Neural cell (in vitro differentiated cells): ENCODE measurements around the gene IP6K1. TPM values are rescaled to one million over a fixed set of nuclear protein-coding genes. Genes with fewer than 3 reads are reported as not detected.

Experiments used
- H2AFZ ChIP-seq: fragments of 200-600, 300-800 bp; sonication (generic), shearing (Covaris generic); 2 replicates; pipeline ENCODE4 v1.6.0; 2014; ENCODE audit warnings: low read depth, mild to moderate bottlenecking, antibody characterized with exemption, low read length, moderate library complexity
- H3F3A ChIP-seq: fragments of 200-600 bp; shearing (Covaris generic); 2 replicates; pipeline ENCODE4 v1.6.1; 2016; ENCODE audit warnings: mild to moderate bottlenecking, moderate library complexity, mixed read lengths, antibody characterized with exemption, low read length; ENCODE audit not compliant: insufficient read depth, poor library complexity, severe bottlenecking
- H3K27ac ChIP-seq: fragments of 200-600, 300-800 bp; sonication (generic), shearing (Covaris generic); 2 replicates; pipeline ENCODE4 v1.5.1; 2014; ENCODE audit warnings: mild to moderate bottlenecking, low read length, moderate library complexity
- H3K27me3 ChIP-seq: fragments of 300-800, 200-600 bp; sonication (generic), shearing (Covaris generic); 2 replicates; pipeline ENCODE4 v1.6.0; 2014; ENCODE audit warnings: mild to moderate bottlenecking, low read depth, low read length, moderate library complexity; ENCODE audit not compliant: insufficient read depth
- H3K36me3 ChIP-seq: fragments of 300-800, 200-600 bp; sonication (generic), shearing (Covaris generic); 2 replicates; pipeline ENCODE4 v1.5.1; 2014; ENCODE audit warnings: mild to moderate bottlenecking, antibody characterized with exemption, low read length, moderate library complexity; ENCODE audit not compliant: insufficient read depth
- H3K4me2 ChIP-seq: fragments of 300-800, 200-600 bp; sonication (generic), shearing (Covaris generic); 2 replicates; pipeline ENCODE4 v1.6.0; 2014; ENCODE audit warnings: mild to moderate bottlenecking, low read length
- H3K4me3 ChIP-seq: fragments of 300-800, 200-600 bp; sonication (generic), shearing (Covaris generic); 2 replicates; pipeline ENCODE4 v1.5.1; 2014; ENCODE audit warnings: mild to moderate bottlenecking, low read length, moderate library complexity
- H3K79me2 ChIP-seq: fragments of 200-600 bp; shearing (Covaris generic); replicated peaks from 2 replicates; pipeline ENCODE4 v1.6.0; 2014; ENCODE audit warnings: mild to moderate bottlenecking, low read length, moderate library complexity; ENCODE audit not compliant: insufficient read depth
- H3K9ac ChIP-seq: fragments of 300-800, 200-600 bp; sonication (generic), shearing (Covaris generic); 2 replicates; pipeline ENCODE4 v1.6.1; 2016; ENCODE audit warnings: mild to moderate bottlenecking, low read length, mixed read lengths
- H3K9me2 ChIP-seq: fragments of 200-600 bp; shearing (Covaris generic); 2 replicates; pipeline ENCODE4 v1.6.1; 2016; ENCODE audit warnings: mild to moderate bottlenecking, low read length, mixed read lengths; ENCODE audit not compliant: insufficient read depth
- H3K9me3 ChIP-seq: fragments of 200-600, 300-800 bp; sonication (generic), shearing (Covaris generic); 2 replicates; pipeline ENCODE4 v1.6.1; 2016; ENCODE audit warnings: mild to moderate bottlenecking, mixed run types, low read length, moderate library complexity, mixed read lengths
- H4K20me1 ChIP-seq: fragments of 200-600 bp; shearing (Covaris generic); 2 replicates; pipeline ENCODE4 v1.6.1; 2016; ENCODE audit warnings: mild to moderate bottlenecking, mixed run types; ENCODE audit not compliant: insufficient read depth
- CTCF ChIP-seq: fragments of 450-650 bp; IDR thresholded peaks from 2 replicates; pipeline ENCODE4 v1.5.1; 2014; ENCODE audit warnings: antibody characterized with exemption, mild to moderate bottlenecking, moderate library complexity; ENCODE audit not compliant: poor library complexity, severe bottlenecking
- EP300 ChIP-seq: fragments of 450-650 bp; conservative IDR thresholded peaks from 2 replicates; pipeline ENCODE4 v1.6.1; 2014; ENCODE audit warnings: antibody characterized with exemption, mild to moderate bottlenecking, moderate library complexity; ENCODE audit not compliant: poor library complexity, severe bottlenecking
- EZH2 ChIP-seq: fragments of 200-600, 300-800 bp; shearing (Covaris generic), sonication (generic); IDR thresholded peaks from 2 replicates; pipeline ENCODE4 v1.6.1; 2014; ENCODE audit warnings: antibody characterized with exemption, low read length, borderline replicate concordance, mild to moderate bottlenecking; ENCODE audit not compliant: insufficient read depth, poor library complexity, severe bottlenecking
- MXI1 ChIP-seq: fragments of 450-650 bp; conservative IDR thresholded peaks from 2 replicates; pipeline ENCODE4 v1.6.1; 2014; ENCODE audit warnings: antibody characterized with exemption, mild to moderate bottlenecking; ENCODE audit not compliant: poor library complexity, severe bottlenecking
- POLR2AphosphoS5 ChIP-seq: IDR thresholded peaks from 2 replicates; pipeline ENCODE4 v1.6.1; 2012
- RAD21 ChIP-seq: fragments of 450-650 bp; conservative IDR thresholded peaks from 2 replicates; pipeline ENCODE4 v1.6.1; 2014; ENCODE audit warnings: antibody characterized with exemption, mild to moderate bottlenecking, moderate library complexity
- REST ChIP-seq: IDR thresholded peaks from 2 replicates; pipeline ENCODE4 v1.6.1; 2012; ENCODE audit warnings: borderline replicate concordance
- SMC3 ChIP-seq: fragments of 450-650 bp; conservative IDR thresholded peaks from 2 replicates; pipeline ENCODE4 v1.6.1; 2014; ENCODE audit warnings: antibody characterized with exemption, mild to moderate bottlenecking, moderate library complexity; ENCODE audit not compliant: poor library complexity
- polyA plus RNA-seq: library from polyadenylated mRNA; depleted of rRNA; stranded (reverse); fragments of >200 nt; gene quantifications from 2 replicates; pipeline ENCODE4 v1.2.3, GENCODE V29; 2014

IP6K1 gene
- polyA plus RNA-seq, 1 donor from 2014 or later, result 52.7 TPM

GRCh38 chr3:49703443-49703927 lies 82.9 kb downstream of the IP6K1 start:
- TF ChIP-seq CTCF (peak; percentile 83), SMC3 (peak; percentile 79), MXI1 (no peak), RAD21 (peak; percentile 82)
- Histone ChIP-seq H3K9ac (no peak overlapping the region), H3K9me3 (no peaks in the 10 kb centered on the region), H3K36me3 (no peaks in the 10 kb centered on the region), H3K4me2 (no peak overlapping the region), H3K9me2 (no peaks in the 10 kb centered on the region), H3K79me2 (no peaks in the 10 kb centered on the region), H3F3A (no peaks in the 10 kb centered on the region), H4K20me1 (no peaks in the 10 kb centered on the region), H3K27me3 (no peaks in the 10 kb centered on the region), H3K27ac (no peak overlapping the region), H2AFZ (no peak overlapping the region), H3K4me3 (no peak overlapping the region)

- no peaks in the 10 kb centered on the region for H3K9me2 ChIP-seq
- no peaks in the 10 kb centered on the region for H3F3A ChIP-seq
- no peak overlapping the region for H3K27ac ChIP-seq
- no peaks in the 10 kb centered on the region for H4K20me1 ChIP-seq
- TF ChIP-seq SMC3 (no peak), POLR2AphosphoS5 (no peak), RAD21 (no peak), CTCF (no peak), MXI1 (no peak), EZH2 (no peak), EP300 (no peak)
- no peaks in the 10 kb centered on the region for H3K36me3 ChIP-seq
- no peak overlapping the region for H2AFZ ChIP-seq
- H3K79me2 ChIP-seq, result no peaks in the 10 kb centered on the region
- H3K4me2 ChIP-seq, result no peak overlapping the region
- H3K4me3 ChIP-seq, result no peak overlapping the region
- H3K9me3 ChIP-seq, result no peaks in the 10 kb centered on the region
- no peaks in the 10 kb centered on the region for H3K27me3 ChIP-seq
- H3K9ac ChIP-seq, result no peak overlapping the region
Measured at GRCh38 chr3:49702672-49703071, 83.7 kb downstream of the IP6K1 start.

- no peaks in the 10 kb centered on the region for H3K79me2 ChIP-seq
- no peaks in the 10 kb centered on the region for H3F3A ChIP-seq
- H3K27me3 ChIP-seq, result no peaks in the 10 kb centered on the region
- no peak overlapping the region for H3K9ac ChIP-seq
- H3K27ac ChIP-seq, result no peak overlapping the region
- no peak overlapping the region for H2AFZ ChIP-seq
- H3K4me2 ChIP-seq, result no peak overlapping the region
- no peaks in the 10 kb centered on the region for H3K9me2 ChIP-seq
- TF ChIP-seq RAD21, result peak; percentile 38
- no peak for TF ChIP-seq REST
- TF ChIP-seq CTCF, result peak; percentile 56
- no peak for TF ChIP-seq POLR2AphosphoS5
- no peak for TF ChIP-seq EP300
- TF ChIP-seq SMC3, result peak; percentile 41
- H3K4me3 ChIP-seq, result no peak overlapping the region
- no peaks in the 10 kb centered on the region for H4K20me1 ChIP-seq
- no peaks in the 10 kb centered on the region for H3K36me3 ChIP-seq
- no peaks in the 10 kb centered on the region for H3K9me3 ChIP-seq
Measured at GRCh38 chr3:49701388-49702077, 84.8 kb downstream of the IP6K1 start.
